Mesendoderm (in vitro differentiated cells): ENCODE results near the gene DHX57.

Experiments
- DNase-seq: peaks from one replicate; pipeline ENCODE4 v3.0.0; 2013
- H2AK5ac ChIP-seq: 2 replicates; pipeline ENCODE4 v1.6.1; 2013; ENCODE audit warnings: low read length, inconsistent platforms
- H2BK120ac ChIP-seq: 2 replicates; pipeline ENCODE4 v1.6.1; 2013; ENCODE audit warnings: low read depth, mild to moderate bottlenecking, low read length, moderate library complexity, mixed read lengths
- H2BK15ac ChIP-seq: replicated peaks from 2 replicates; pipeline ENCODE4 v1.6.1; 2013; ENCODE audit warnings: low read depth, mild to moderate bottlenecking, moderate library complexity
- H2BK5ac ChIP-seq: 2 replicates; pipeline ENCODE4 v1.6.1; 2013; ENCODE audit warnings: low read length, inconsistent platforms
- H3K18ac ChIP-seq: 2 replicates; pipeline ENCODE4 v1.6.1; 2013; ENCODE audit warnings: mild to moderate bottlenecking, low read length, mixed read lengths
- H3K23ac ChIP-seq: one replicate; pipeline ENCODE4 v1.6.1; 2013; ENCODE audit warnings: low read length
- H3K27ac ChIP-seq: 2 replicates; pipeline ENCODE4 v1.5.1; 2013; ENCODE audit warnings: low read depth, mild to moderate bottlenecking, inconsistent platforms, low read length, moderate library complexity
- H3K27me3 ChIP-seq: 2 replicates; pipeline ENCODE4 v1.6.1; 2013; ENCODE audit warnings: low read length, control low read depth, mild to moderate bottlenecking, inconsistent platforms; ENCODE audit not compliant: insufficient read depth, poor library complexity
- H3K36me3 ChIP-seq: 2 replicates; pipeline ENCODE4 v1.6.1; 2013; ENCODE audit warnings: low read length, inconsistent platforms; ENCODE audit not compliant: control insufficient read depth, insufficient read depth
- H3K4ac ChIP-seq: one replicate; pipeline ENCODE4 v1.6.1; 2013; ENCODE audit warnings: low read depth, mild to moderate bottlenecking, low read length, moderate library complexity
- H3K4me1 ChIP-seq: 2 replicates; pipeline ENCODE4 v1.6.1; 2013; ENCODE audit warnings: low read depth, low read length, inconsistent platforms; ENCODE audit not compliant: control insufficient read depth
- H3K4me2 ChIP-seq: 2 replicates; pipeline ENCODE4 v1.6.1; 2013; ENCODE audit warnings: low read length
- H3K4me3 ChIP-seq: 2 replicates; pipeline ENCODE4 v1.5.1; 2013; ENCODE audit warnings: mild to moderate bottlenecking, low read length
- H3K56ac ChIP-seq: one replicate; pipeline ENCODE4 v1.6.1; 2013; ENCODE audit warnings: low read length
- H3K79me1 ChIP-seq: 2 replicates; pipeline ENCODE4 v1.6.1; 2013; ENCODE audit warnings: low read length, inconsistent platforms
- H3K79me2 ChIP-seq: 2 replicates; pipeline ENCODE4 v1.6.1; 2013; ENCODE audit warnings: mild to moderate bottlenecking, low read length; ENCODE audit not compliant: control insufficient read depth, insufficient read depth
- H3K9ac ChIP-seq: 2 replicates; pipeline ENCODE4 v1.6.1; 2013; ENCODE audit warnings: low read length, inconsistent platforms
- H4K5ac ChIP-seq: one replicate; pipeline ENCODE4 v1.6.1; 2013; ENCODE audit warnings: low read length
- H4K8ac ChIP-seq: one replicate; pipeline ENCODE4 v1.6.1; 2013; ENCODE audit warnings: low read depth, mild to moderate bottlenecking, control low read depth, low read length, moderate library complexity
- WGBS: extraction: QIAGEN DNeasy Blood & Tissue Kit; methylation state at CpG from one replicate; pipeline ENCODE4 v1.1.7; 2013; ENCODE audit warnings: low lambda C conversion rate, missing lambda C conversion rate; ENCODE audit not compliant: insufficient coverage; ENCODE audit errors: extremely low coverage; 5-methylcytosine and 5-hydroxymethylcytosine counted together

Gene DHX57

GRCh38 chr2:38892819-38893218 is 17.1 kb upstream of the DHX57 start:
- H3K36me3 ChIP-seq, result no peaks in the 10 kb centered on the region
- H3K27ac ChIP-seq, result no peak overlapping the region
- no peaks in the 10 kb centered on the region for H3K79me1 ChIP-seq
- no peak overlapping the region for H2BK15ac ChIP-seq
- H3K4me2 ChIP-seq, result no peak overlapping the region
- no peaks in the 10 kb centered on the region for H3K4me1 ChIP-seq
- H3K9ac ChIP-seq, result no peak overlapping the region
- H3K4ac ChIP-seq, result no peak overlapping the region
- no peak overlapping the region for H3K18ac ChIP-seq
- no peaks in the 10 kb centered on the region for H3K79me2 ChIP-seq
- no peak overlapping the region for H2BK5ac ChIP-seq
- no peak overlapping the region for H2AK5ac ChIP-seq
- no peak overlapping the region for H3K23ac ChIP-seq
- H4K5ac ChIP-seq, result no peak overlapping the region
- no peak overlapping the region for H3K4me3 ChIP-seq
- no peak overlapping the region for H2BK120ac ChIP-seq
- H3K56ac ChIP-seq, result no peak overlapping the region
- H3K27me3 ChIP-seq, result no peaks in the 10 kb centered on the region
- peak; percentile 13 for DNase-seq
- H4K8ac ChIP-seq, result no peak overlapping the region

GRCh38 chr2:38889575-38889974 is 13.8 kb upstream of the DHX57 start, which contains the start of gene ARHGEF33:
Gene ARHGEF33, plus strand, starts transcription at chr2:38889875. Its CDS starts 29,573 bp downstream, at chr2:38919448.
- H2AK5ac ChIP-seq, result no peak within 1 kb of the TSS
- H3K4me3 ChIP-seq, result no peak within 1 kb of the TSS
- H2BK120ac ChIP-seq, result no peak within 1 kb of the TSS
- no peaks in the 10 kb centered on the region for H3K79me1 ChIP-seq
- no peak within 1 kb of the TSS for H4K8ac ChIP-seq
- no peaks in the 10 kb centered on the region for H3K27me3 ChIP-seq
- no peak within 1 kb of the TSS for H2BK15ac ChIP-seq
- no peak within 1 kb of the TSS for H3K18ac ChIP-seq
- H3K9ac ChIP-seq, result no peak within 1 kb of the TSS
- WGBS, result no CpG with 5 or more reads among the region's 3 CpGs
- H3K27ac ChIP-seq, result no peak within 1 kb of the TSS
- DNase-seq, result no peak
- H3K23ac ChIP-seq, result no peak within 1 kb of the TSS
- H3K56ac ChIP-seq, result no peak within 1 kb of the TSS
- H3K4me2 ChIP-seq, result no peak within 1 kb of the TSS
- no peak within 1 kb of the TSS for H3K4ac ChIP-seq
- H4K5ac ChIP-seq, result no peak within 1 kb of the TSS
- H2BK5ac ChIP-seq, result no peak within 1 kb of the TSS
- H3K4me1 ChIP-seq, result no peaks in the 10 kb centered on the region
- H3K79me2 ChIP-seq, result no peaks in the 10 kb centered on the region
- H3K36me3 ChIP-seq, result no peaks in the 10 kb centered on the region

GRCh38 chr2:38889045-38889444 is 13.3 kb upstream of the DHX57 start:
- Histone ChIP-seq H3K79me1 (no peaks in the 10 kb centered on the region), H2BK15ac (no peak overlapping the region), H3K4ac (no peak overlapping the region), H3K4me1 (no peaks in the 10 kb centered on the region), H3K56ac (no peak overlapping the region), H3K27ac (no peak overlapping the region), H3K27me3 (no peaks in the 10 kb centered on the region), H2BK5ac (no peak overlapping the region), H4K5ac (no peak overlapping the region), H3K18ac (no peak overlapping the region), H4K8ac (no peak overlapping the region), H3K4me2 (no peak overlapping the region), H2AK5ac (no peak overlapping the region), H3K23ac (no peak overlapping the region), H2BK120ac (no peak overlapping the region), H3K79me2 (no peaks in the 10 kb centered on the region), H3K4me3 (no peak overlapping the region), H3K9ac (no peak overlapping the region), H3K36me3 (no peaks in the 10 kb centered on the region)
- no peak for DNase-seq

- no peak for DNase-seq
- Histone ChIP-seq H3K4me2 (no peak overlapping the region), H3K4me3 (no peak overlapping the region), H3K27ac (no peak overlapping the region), H2AK5ac (no peak overlapping the region), H3K36me3 (no peaks in the 10 kb centered on the region), H2BK5ac (no peak overlapping the region), H3K4me1 (no peaks in the 10 kb centered on the region), H3K79me2 (no peaks in the 10 kb centered on the region), H3K18ac (no peak overlapping the region), H4K5ac (no peak overlapping the region), H3K27me3 (no peaks in the 10 kb centered on the region), H2BK15ac (no peak overlapping the region), H3K56ac (no peak overlapping the region), H3K9ac (no peak overlapping the region), H3K79me1 (no peaks in the 10 kb centered on the region), H3K4ac (no peak overlapping the region), H3K23ac (no peak overlapping the region), H2BK120ac (no peak overlapping the region), H4K8ac (no peak overlapping the region)
- no CpG with 5 or more reads among the region's 1 CpG for WGBS
Measured at GRCh38 chr2:38887902-38888554, 12.3 kb upstream of the DHX57 start.

- no peak overlapping the region for H3K23ac ChIP-seq
- H3K79me1 ChIP-seq, result no peaks in the 10 kb centered on the region
- no peak overlapping the region for H3K9ac ChIP-seq
- H3K27ac ChIP-seq, result no peak overlapping the region
- H3K79me2 ChIP-seq, result no peaks in the 10 kb centered on the region
- H2AK5ac ChIP-seq, result no peak overlapping the region
- H2BK5ac ChIP-seq, result no peak overlapping the region
- no peaks in the 10 kb centered on the region for H3K27me3 ChIP-seq
- H2BK120ac ChIP-seq, result no peak overlapping the region
- no peaks in the 10 kb centered on the region for H3K36me3 ChIP-seq
- no peak overlapping the region for H3K56ac ChIP-seq
- no peak overlapping the region for H3K4me3 ChIP-seq
- H3K18ac ChIP-seq, result no peak overlapping the region
- no peak overlapping the region for H4K8ac ChIP-seq
- no peak for DNase-seq
- no peak overlapping the region for H4K5ac ChIP-seq
- no peak overlapping the region for H2BK15ac ChIP-seq
- H3K4me1 ChIP-seq, result no peaks in the 10 kb centered on the region
- no peak overlapping the region for H3K4ac ChIP-seq
- no peak overlapping the region for H3K4me2 ChIP-seq
- WGBS, result no CpG with 5 or more reads among the region's 4 CpGs
Measured at GRCh38 chr2:38887347-38887746, 11.6 kb upstream of the DHX57 start.

- no peak overlapping the region for H2BK5ac ChIP-seq
- H3K4me2 ChIP-seq, result no peak overlapping the region
- no peak overlapping the region for H4K8ac ChIP-seq
- H3K18ac ChIP-seq, result no peak overlapping the region
- no peak overlapping the region for H3K9ac ChIP-seq
- H3K4ac ChIP-seq, result no peak overlapping the region
- no peak overlapping the region for H3K4me3 ChIP-seq
- H3K56ac ChIP-seq, result no peak overlapping the region
- H3K79me1 ChIP-seq, result no peaks in the 10 kb centered on the region
- H2AK5ac ChIP-seq, result no peak overlapping the region
- H4K5ac ChIP-seq, result no peak overlapping the region
- no peak overlapping the region for H3K23ac ChIP-seq
- H3K27ac ChIP-seq, result no peak overlapping the region
- DNase-seq, result no peak
- no peaks in the 10 kb centered on the region for H3K27me3 ChIP-seq
- H2BK15ac ChIP-seq, result no peak overlapping the region
- no peak overlapping the region for H2BK120ac ChIP-seq
- H3K79me2 ChIP-seq, result no peaks in the 10 kb centered on the region
- H3K4me1 ChIP-seq, result no peaks in the 10 kb centered on the region
- H3K36me3 ChIP-seq, result no peaks in the 10 kb centered on the region
Measured at GRCh38 chr2:38886063-38886462, 10.3 kb upstream of the DHX57 start.
